SK-N-SH (cell line): ENCODE measurements around the gene PCSK6. TPM values are rescaled to one million over a fixed set of nuclear protein-coding genes. Genes with fewer than 3 reads are reported as not detected.
"Not testable (repeated sequence)": the region's sequence is repeated elsewhere in the genome, so short reads cannot be mapped to it uniquely, and the experiment has no call there.

Source experiments
- CTCF ChIA-PET: fragments of 300-600, 350-600 bp; formaldehyde crosslinking; extraction: SDS; loops from one replicate; lab custom pipeline; 2021; lab: Yijun Ruan, JAX
- POLR2A ChIA-PET: fragments of 350-600 bp; sonication (Branson Sonifier 250); formaldehyde crosslinking; extraction: SDS; loops from one replicate; lab custom pipeline; 2020; ENCODE audit warnings: antibody characterized with exemption, inconsistent platforms; lab: Yijun Ruan, JAX
- DNase-seq: peaks from one replicate; pipeline ENCODE4 v3.0.0; 2012
- H2AFZ ChIP-seq: fragments of 200-600 bp; sonication (generic); 2 replicates; pipeline ENCODE4 v1.8.1; 2016; ENCODE audit warnings: antibody characterized with exemption, mild to moderate bottlenecking, low read depth
- H3F3A ChIP-seq: fragments of 200-600 bp; sonication (generic); replicated peaks from 2 replicates; pipeline ENCODE3; 2016; ENCODE audit warnings: antibody characterized with exemption, mild to moderate bottlenecking; ENCODE audit not compliant: insufficient read depth
- H3K27ac ChIP-seq, 2 experiments: fragments of 200-500 bp in 1 of 2; fragments of 200-600 bp in 1 of 2; sonication (Bioruptor generic) in 1 of 2; sonication (generic), shearing (Covaris generic) in 1 of 2; 2 replicates each; pipeline versions ENCODE4 v1.5.1 to v1.6.1; 2014 to 2016; ENCODE audit warnings: low read depth in 2 of 2, inconsistent platforms in 1 of 2, low read length in 1 of 2, mild to moderate bottlenecking in 1 of 2, mixed read lengths in 1 of 2
- H3K27me3 ChIP-seq: fragments of 200-600 bp; sonication (generic), shearing (Covaris generic); 2 replicates; pipeline ENCODE4 v1.6.1; 2016; ENCODE audit warnings: mixed run types; ENCODE audit not compliant: insufficient read depth
- H3K36me3 ChIP-seq, 2 experiments: fragments of 200-500 bp in 1 of 2; fragments of 200-600 bp in 1 of 2; sonication (Bioruptor generic) in 1 of 2; sonication (generic) in 1 of 2; replicated peaks in 1 of 2; 2 replicates each; pipeline versions ENCODE3 to v1.5.1; 2014 to 2016; ENCODE audit warnings: low read length in 1 of 2, mild to moderate bottlenecking in 1 of 2; ENCODE audit not compliant: insufficient read depth in 2 of 2, control insufficient read depth in 1 of 2
- H3K4me1 ChIP-seq, 2 experiments: fragments of 200-500 bp in 1 of 2; fragments of 200-600 bp in 1 of 2; sonication (Bioruptor generic) in 1 of 2; sonication (generic), shearing (Covaris generic) in 1 of 2; 2 replicates each; pipeline versions ENCODE4 v1.5.1 to v1.6.1; 2014 to 2016; ENCODE audit warnings: low read depth in 1 of 2, low read length in 1 of 2, mixed run types in 1 of 2; ENCODE audit not compliant: insufficient read depth in 2 of 2, control insufficient read depth in 1 of 2
- H3K4me2 ChIP-seq: fragments of 200-600 bp; sonication (generic), shearing (Covaris generic); 2 replicates; pipeline ENCODE4 v1.6.1; 2017; ENCODE audit warnings: mixed run types
- H3K4me3 ChIP-seq, 2 experiments: fragments of 200-500 bp in 1 of 2; fragments of 200-600 bp in 1 of 2; sonication (Bioruptor generic) in 1 of 2; sonication (generic), shearing (Covaris generic) in 1 of 2; 2 replicates each; pipeline versions ENCODE4 v1.5.1 to v1.8.1; 2014 to 2016; ENCODE audit warnings: low read depth in 2 of 2, inconsistent platforms in 1 of 2, low read length in 1 of 2, mild to moderate bottlenecking in 1 of 2, mixed read lengths in 1 of 2, moderate library complexity in 1 of 2
- H3K79me2 ChIP-seq: fragments of 200-600 bp; sonication (generic); 2 replicates; pipeline ENCODE4 v1.8.1; 2017; ENCODE audit warnings: mild to moderate bottlenecking; ENCODE audit not compliant: insufficient read depth
- H3K9ac ChIP-seq: fragments of 200-600 bp; sonication (generic); 2 replicates; pipeline ENCODE4 v1.6.1; 2017; ENCODE audit warnings: mixed run types
- H3K9me2 ChIP-seq: fragments of 200-600 bp; sonication (generic); 2 replicates; pipeline ENCODE4 v1.6.1; 2017; ENCODE audit warnings: mixed run types
- H3K9me3 ChIP-seq: fragments of 200-600 bp; sonication (generic); 2 replicates; pipeline ENCODE4 v1.6.1; 2017; ENCODE audit warnings: mixed run types, mild to moderate bottlenecking, moderate library complexity
- H4K20me1 ChIP-seq: fragments of 200-600 bp; sonication (generic); 2 replicates; pipeline ENCODE4 v1.6.1; 2017; ENCODE audit warnings: mild to moderate bottlenecking, mixed run types; ENCODE audit not compliant: insufficient read depth
- CHD2 ChIP-seq: fragments of 150-350 bp; IDR thresholded peaks from 2 replicates; pipeline ENCODE4 v1.6.1; 2018; ENCODE audit warnings: low read length; ENCODE audit not compliant: partially characterized antibody
- FOSL2 ChIP-seq: IDR thresholded peaks from 2 replicates; pipeline ENCODE4 v1.4.0; 2012; ENCODE audit warnings: low read depth, mild to moderate bottlenecking, moderate library complexity, borderline replicate concordance
- FOXJ3 ChIP-seq: sonication (generic); formaldehyde crosslinking; IDR thresholded peaks from 2 replicates; pipeline ENCODE4 v1.5.1; 2020; ENCODE audit warnings: mild to moderate bottlenecking, missing genetic modification reagents
- FOXM1 ChIP-seq: IDR thresholded peaks from 2 replicates; pipeline ENCODE4 v1.4.0; 2012; ENCODE audit warnings: low read depth, mild to moderate bottlenecking
- GABPA ChIP-seq: IDR thresholded peaks from 2 replicates; pipeline ENCODE4 v1.4.0; 2012; ENCODE audit warnings: low read depth, mild to moderate bottlenecking
- JUND ChIP-seq: IDR thresholded peaks from 2 replicates; pipeline ENCODE4 v1.4.0; 2012
- RAD21 ChIP-seq: IDR thresholded peaks from 2 replicates; pipeline ENCODE4 v1.6.1; 2012; ENCODE audit warnings: mild to moderate bottlenecking, low read length
- RFX5 ChIP-seq: IDR thresholded peaks from 2 replicates; pipeline ENCODE4 v1.6.1; 2012; ENCODE audit warnings: mild to moderate bottlenecking, improper control_type of control experiment, low read length
- RXRA ChIP-seq: IDR thresholded peaks from 2 replicates; pipeline ENCODE4 v1.4.0; 2012; ENCODE audit warnings: low read depth, mild to moderate bottlenecking, borderline replicate concordance
- SIN3A ChIP-seq: IDR thresholded peaks from 2 replicates; pipeline ENCODE4 v1.6.1; 2012; ENCODE audit warnings: low read depth, mild to moderate bottlenecking, low read length, moderate library complexity, borderline replicate concordance
- TCF12 ChIP-seq: IDR thresholded peaks from 2 replicates; pipeline ENCODE4 v1.4.0; 2012
- WGBS: methylation state at CpG from one replicate; pipeline ENCODE4 v1.1.6; 2017; ENCODE audit warnings: low lambda C conversion rate; 5-methylcytosine and 5-hydroxymethylcytosine counted together
- polyA plus RNA-seq, 3 experiments: library from polyadenylated mRNA; depleted of rRNA; stranded (reverse); fragments of >200 nt; gene quantifications; 2 replicates each; pipeline ENCODE4 v1.2.3, GENCODE V29; 2012
- TF ChIP-seq, protein P1 (sequence below): fragments of 150-350 bp; IDR thresholded peaks from 2 replicates; pipeline ENCODE4 v1.6.1; 2016; ENCODE audit warnings: mild to moderate bottlenecking, low read depth, low read length
- TF ChIP-seq, protein P2 (sequence below): IDR thresholded peaks from 2 replicates; pipeline ENCODE4; 2012
- TF ChIP-seq, protein P3 (sequence below): fragments of 150-350 bp; IDR thresholded peaks from 2 replicates; pipeline ENCODE4 v1.6.1; 2017; ENCODE audit warnings: antibody characterized with exemption, low read length, low read depth, borderline replicate concordance

Gene PCSK6
- polyA plus RNA-seq, 1 of the 3 experiments (the other 2 are of a cell fraction), result 0.03 TPM

GRCh38 chr15:101406036-101406435 lies 83.5 kb downstream of the PCSK6 start:
- Histone ChIP-seq H3K4me2 (no peak overlapping the region), H3K27me3 (no peaks in the 10 kb centered on the region)
- CTCF ChIA-PET, result interaction anchor here (0.6 kb wide), 1 partner anchor 16 kb away, joined by 3 read pairs; no protein-coding TSS in a partner anchor
- TF ChIP-seq FOSL2 (no peak), FOXM1 (no peak), RXRA (no peak), GABPA (no peak), RFX5 (no peak), FOXJ3 (CRISPR knock-in tag) (no peak), RAD21 (no peak), JUND (no peak), SIN3A (no peak)
- TF ChIP-seq, protein P1, sequence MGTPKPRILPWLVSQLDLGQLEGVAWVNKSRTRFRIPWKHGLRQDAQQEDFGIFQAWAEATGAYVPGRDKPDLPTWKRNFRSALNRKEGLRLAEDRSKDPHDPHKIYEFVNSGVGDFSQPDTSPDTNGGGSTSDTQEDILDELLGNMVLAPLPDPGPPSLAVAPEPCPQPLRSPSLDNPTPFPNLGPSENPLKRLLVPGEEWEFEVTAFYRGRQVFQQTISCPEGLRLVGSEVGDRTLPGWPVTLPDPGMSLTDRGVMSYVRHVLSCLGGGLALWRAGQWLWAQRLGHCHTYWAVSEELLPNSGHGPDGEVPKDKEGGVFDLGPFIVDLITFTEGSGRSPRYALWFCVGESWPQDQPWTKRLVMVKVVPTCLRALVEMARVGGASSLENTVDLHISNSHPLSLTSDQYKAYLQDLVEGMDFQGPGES, result no peak
- TF ChIP-seq, all 33 proteins: peak for 0
- Histone ChIP-seq H3K36me3 (no peaks in the 10 kb centered on the region), H3K79me2 (no peaks in the 10 kb centered on the region), H3K9me3 (no peaks in the 10 kb centered on the region), H4K20me1 (no peaks in the 10 kb centered on the region), H3K9ac (no peak overlapping the region), H3K9me2 (no peaks in the 10 kb centered on the region), H3K27ac (no peak overlapping the region), H2AFZ (no peak overlapping the region), H3F3A (no peaks in the 10 kb centered on the region), H3K4me1 (no peaks in the 10 kb centered on the region; a peak in 1 of 4 replicates), H3K4me3 (no peak overlapping the region)
- 65% methylated on average over 9 of the region's 12 CpGs for WGBS
- DNase-seq, result no peak
- POLR2A ChIA-PET, result no interaction called here

DNA sequence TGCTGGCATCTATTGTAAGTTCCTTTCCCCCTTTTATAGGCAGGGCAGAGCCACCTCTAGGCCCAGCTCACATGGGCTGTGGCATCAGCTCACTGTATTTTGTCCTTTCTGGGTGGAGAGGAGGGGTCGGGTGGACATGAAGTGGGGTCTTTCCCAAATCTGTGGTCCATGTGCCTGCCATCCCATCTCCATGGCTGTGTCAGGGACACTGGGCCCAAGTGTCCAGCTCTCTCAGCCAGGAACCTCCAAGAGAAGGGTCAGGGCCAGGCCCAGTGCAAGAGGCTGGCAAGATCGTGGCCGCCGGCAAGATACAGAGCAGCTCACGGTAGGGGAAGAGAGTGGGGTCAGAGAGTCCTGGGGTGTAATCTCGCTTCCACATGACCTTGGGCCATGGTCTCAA lies 85.3 kb downstream of the PCSK6 start:
- 62% methylated on average over 6 of the region's 6 CpGs for WGBS
- H3F3A ChIP-seq, result no peaks in the 10 kb centered on the region
- H3K9ac ChIP-seq, result no peak overlapping the region
- H2AFZ ChIP-seq, result no peak overlapping the region
- no peak for DNase-seq
- H4K20me1 ChIP-seq, result no peaks in the 10 kb centered on the region
- no peaks in the 10 kb centered on the region for H3K9me3 ChIP-seq
- no peaks in the 10 kb centered on the region for H3K79me2 ChIP-seq
- H3K36me3 ChIP-seq, result no peaks in the 10 kb centered on the region
- ChIA-PET POLR2A (no interaction called here), CTCF (interaction anchor here (0.7 to 1.0 kb wide), 2 partner anchors 26 to 86 kb away, joined by 3 to 4 read pairs; no protein-coding TSS in a partner anchor)
- H3K27ac ChIP-seq, result no peak overlapping the region
- H3K27me3 ChIP-seq, result no peaks in the 10 kb centered on the region
- H3K4me3 ChIP-seq, result no peak overlapping the region
- no peak overlapping the region for H3K4me2 ChIP-seq
- H3K4me1 ChIP-seq, result no peaks in the 10 kb centered on the region; a peak in 1 of 4 replicates
- TF ChIP-seq GABPA (no peak), RFX5 (no peak), CHD2 (no peak), TCF12 (no peak)
- TF ChIP-seq, protein P2, sequence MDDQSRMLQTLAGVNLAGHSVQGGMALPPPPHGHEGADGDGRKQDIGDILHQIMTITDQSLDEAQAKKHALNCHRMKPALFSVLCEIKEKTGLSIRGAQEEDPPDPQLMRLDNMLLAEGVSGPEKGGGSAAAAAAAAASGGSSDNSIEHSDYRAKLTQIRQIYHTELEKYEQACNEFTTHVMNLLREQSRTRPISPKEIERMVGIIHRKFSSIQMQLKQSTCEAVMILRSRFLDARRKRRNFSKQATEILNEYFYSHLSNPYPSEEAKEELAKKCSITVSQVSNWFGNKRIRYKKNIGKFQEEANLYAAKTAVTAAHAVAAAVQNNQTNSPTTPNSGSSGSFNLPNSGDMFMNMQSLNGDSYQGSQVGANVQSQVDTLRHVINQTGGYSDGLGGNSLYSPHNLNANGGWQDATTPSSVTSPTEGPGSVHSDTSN, result no peak
- TF ChIP-seq, protein P3, sequence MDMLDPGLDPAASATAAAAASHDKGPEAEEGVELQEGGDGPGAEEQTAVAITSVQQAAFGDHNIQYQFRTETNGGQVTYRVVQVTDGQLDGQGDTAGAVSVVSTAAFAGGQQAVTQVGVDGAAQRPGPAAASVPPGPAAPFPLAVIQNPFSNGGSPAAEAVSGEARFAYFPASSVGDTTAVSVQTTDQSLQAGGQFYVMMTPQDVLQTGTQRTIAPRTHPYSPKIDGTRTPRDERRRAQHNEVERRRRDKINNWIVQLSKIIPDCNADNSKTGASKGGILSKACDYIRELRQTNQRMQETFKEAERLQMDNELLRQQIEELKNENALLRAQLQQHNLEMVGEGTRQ, result no peak
- TF ChIP-seq, all 33 proteins: peak for 0
- no peaks in the 10 kb centered on the region for H3K9me2 ChIP-seq

DNA sequence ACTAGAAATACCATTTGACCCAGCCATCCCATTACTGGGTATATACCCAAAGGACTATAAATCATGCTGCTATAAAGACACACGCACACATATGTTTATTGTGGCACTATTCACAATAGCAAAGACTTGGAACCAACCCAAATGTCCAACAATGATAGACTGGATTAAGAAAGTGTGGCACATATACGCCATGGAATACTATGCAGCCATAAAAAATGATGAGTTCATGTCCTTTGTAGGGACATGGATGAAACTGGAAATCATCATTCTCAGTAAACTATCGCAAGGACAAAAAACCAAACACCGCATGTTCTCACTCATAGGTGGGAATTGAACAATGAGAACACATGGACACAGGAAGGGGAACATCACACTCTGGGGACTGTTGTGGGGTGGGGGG lies 86.6 kb downstream of the PCSK6 start:
- H3K9ac ChIP-seq, H3K27ac ChIP-seq, H3K9me3 ChIP-seq, H3K9me2 ChIP-seq, DNase-seq, H3K36me3 ChIP-seq, POLR2A ChIA-PET, H3K4me2 ChIP-seq, H3K79me2 ChIP-seq, H3K4me1 ChIP-seq, H3K4me3 ChIP-seq, H2AFZ ChIP-seq, CTCF ChIA-PET, H3F3A ChIP-seq, H4K20me1 ChIP-seq, H3K27me3 ChIP-seq: not testable (repeated sequence)
- WGBS, result 56% methylated on average over 2 of the region's 4 CpGs
